ENCODE measurements around the gene GAS7. TPM values are rescaled to one million over a fixed set of nuclear protein-coding genes. Genes with fewer than 3 reads are reported as not detected.
"Not testable (repeated sequence)": the region's sequence is repeated elsewhere in the genome, so short reads cannot be mapped to it uniquely, and the experiment has no call there.

GAS7 gene
- total RNA-seq, 1 experiment from 2014 or later, result 0.10 TPM

- DNase-seq (ENCODE audit: low spot score), result no peak
These were observed 177.0 kb downstream of the GAS7 start for GRCh38 chr17:10021272-10021984.

GRCh38 chr17:10019941-10020451 is 178.4 kb downstream of the GAS7 start:
- DNase-seq (ENCODE audit: low spot score), result no peak

GRCh38 chr17:10018461-10018891 is 179.9 kb downstream of the GAS7 start:
- no peak for DNase-seq (ENCODE audit: low spot score)

- not testable (repeated sequence) for DNase-seq (ENCODE audit: low spot score)
These were observed 181.3 kb downstream of the GAS7 start for GRCh38 chr17:10016958-10017570.

GRCh38 chr17:10013365-10014112 is 184.9 kb downstream of the GAS7 start:
- DNase-seq (ENCODE audit: low spot score), result no peak

- DNase-seq (ENCODE audit: low spot score), result no peak
These were observed 187.7 kb downstream of the GAS7 start for GRCh38 chr17:10010752-10011151.

GRCh38 chr17:10003705-10004104 is 194.7 kb downstream of the GAS7 start:
- no peak for DNase-seq (ENCODE audit: low spot score)

GRCh38 chr17:10002567-10003360 is 195.6 kb downstream of the GAS7 start:
- DNase-seq (ENCODE audit: low spot score), result not testable (repeated sequence)

- no peak for DNase-seq (ENCODE audit: low spot score)
These were observed 197.0 kb downstream of the GAS7 start for GRCh38 chr17:10001306-10001873.

GRCh38 chr17:9999919-10000695 is 198.3 kb downstream of the GAS7 start:
- no peak for DNase-seq (ENCODE audit: low spot score)

- no peak for DNase-seq (ENCODE audit: low spot score)
These were observed 200.3 kb downstream of the GAS7 start for GRCh38 chr17:9998060-9998459.

GRCh38 chr17:9994761-9995160 is 203.6 kb downstream of the GAS7 start:
- no peak for DNase-seq (ENCODE audit: low spot score)

- no peak for DNase-seq (ENCODE audit: low spot score)
These were observed 206.6 kb downstream of the GAS7 start for GRCh38 chr17:9991796-9992195.

- DNase-seq (ENCODE audit: low spot score), result no peak
These were observed 207.1 kb downstream of the GAS7 start for GRCh38 chr17:9991351-9991750.

- DNase-seq (ENCODE audit: low spot score), result peak; percentile 21
These were observed 210.4 kb downstream of the GAS7 start for GRCh38 chr17:9987779-9988585.

- DNase-seq (ENCODE audit: low spot score), result no peak
These were observed 211.5 kb downstream of the GAS7 start for GRCh38 chr17:9986754-9987382.

- no peak for DNase-seq (ENCODE audit: low spot score)
These were observed 212.8 kb downstream of the GAS7 start for GRCh38 chr17:9985646-9986045.

- no peak for DNase-seq (ENCODE audit: low spot score)
These were observed 213.6 kb downstream of the GAS7 start for GRCh38 chr17:9984768-9985167.

- DNase-seq (ENCODE audit: low spot score), result no peak
These were observed 216.2 kb downstream of the GAS7 start for GRCh38 chr17:9982159-9982558.

All from A172 (cell line).